GM12878 (cell line): ENCODE measurements around the gene QRFP. TPM values are rescaled to one million over a fixed set of nuclear protein-coding genes. Genes with fewer than 3 reads are reported as not detected.

Source experiments
- ATAC-seq: fragments of 200-7000 bp; cut with Tn5 transposase; 3 replicates; pipeline ENCODE4 v1.9.1; 2020; ENCODE audit warnings: mild to moderate bottlenecking, moderate library complexity
- BruUV-seq: library from RNA; stranded (reverse); fragments of 400-500 nt; replicated peaks from 2 replicates; lab custom pipeline; 2021; lab: Mats Ljungman, UMichigan
- CTCF ChIA-PET: fragments of 300-600 bp; sonication (Branson Sonifier 250); formaldehyde crosslinking; extraction: SDS; loops from one replicate; lab custom pipeline; 2021; ENCODE audit warnings: inconsistent platforms; lab: Yijun Ruan, JAX
- POLR2A ChIA-PET: fragments of 350-600 bp; formaldehyde crosslinking; extraction: SDS; loops from one replicate; lab custom pipeline; 2021; ENCODE audit warnings: inconsistent platforms; lab: Charles Lee
- RAD21 ChIA-PET: fragments of 300-600 bp; sonication (Branson Sonifier 250); formaldehyde crosslinking; loops from one replicate; lab custom pipeline; 2023; ENCODE audit warnings: antibody characterized with exemption; ENCODE audit not compliant: unreplicated experiment; lab: Charles Lee
- SMC1A ChIA-PET: fragments of 300-600 bp; sonication (Branson Sonifier 250); formaldehyde crosslinking; loops from one replicate; lab custom pipeline; 2023; ENCODE audit not compliant: unreplicated experiment, uncharacterized antibody; lab: Charles Lee
- DNase-seq: peaks from one replicate; pipeline ENCODE4 v3.0.0-alpha.2; 2011; ENCODE audit warnings: low read depth, low spot score
- FAIRE-seq: peaks from 3 replicates; lab custom pipeline; 2011; peaks lifted over from hg19 to GRCh38; lab: Jason Lieb, UNC
- H2AFZ ChIP-seq: 2 replicates; pipeline ENCODE4 v1.6.0; 2011; ENCODE audit warnings: low read depth, low read length, control low read depth; ENCODE audit not compliant: control insufficient read depth
- H3K27ac ChIP-seq: 2 replicates; pipeline ENCODE4 v1.5.1; 2011; ENCODE audit warnings: control low read depth; ENCODE audit not compliant: control insufficient read depth, insufficient read depth
- H3K27me3 ChIP-seq, 2 experiments: replicated peaks in 1 of 2; 2 replicates each; pipeline versions ENCODE4 v1.6.0 to v1.6.1; 2011; ENCODE audit warnings: low read length in 1 of 2; ENCODE audit not compliant: control insufficient read depth in 2 of 2, insufficient read depth in 2 of 2
- H3K36me3 ChIP-seq, 2 experiments: 2 replicates each; pipeline ENCODE4 v1.5.1; 2011; ENCODE audit warnings: low read length in 1 of 2; ENCODE audit not compliant: control insufficient read depth in 2 of 2, insufficient read depth in 2 of 2
- H3K4me1 ChIP-seq: 2 replicates; pipeline ENCODE4 v1.6.1; 2011; ENCODE audit warnings: mild to moderate bottlenecking, low read length, moderate library complexity, mixed read lengths; ENCODE audit not compliant: control insufficient read depth, insufficient read depth
- H3K4me2 ChIP-seq: 2 replicates; pipeline ENCODE4 v1.6.0; 2011; ENCODE audit warnings: control low read depth; ENCODE audit not compliant: control insufficient read depth, insufficient read depth
- H3K4me3 ChIP-seq: fragments of 200-600 bp; sonication (generic); 2 replicates; pipeline ENCODE4 v1.5.1; 2016
- H3K79me2 ChIP-seq: 2 replicates; pipeline ENCODE4 v1.6.0; 2011; ENCODE audit warnings: low read length; ENCODE audit not compliant: control insufficient read depth, insufficient read depth
- H3K9ac ChIP-seq: 2 replicates; pipeline ENCODE4 v1.8.0; 2011; ENCODE audit warnings: low read length, control low read depth, mixed read lengths; ENCODE audit not compliant: control insufficient read depth, insufficient read depth
- H3K9me3 ChIP-seq: replicated peaks from 3 replicates; pipeline ENCODE4 v1.5.1; 2011; ENCODE audit warnings: mild to moderate bottlenecking, low read length; ENCODE audit not compliant: control insufficient read depth, insufficient read depth
- H4K20me1 ChIP-seq: 2 replicates; pipeline ENCODE4 v1.6.0; 2011; ENCODE audit not compliant: control insufficient read depth, insufficient read depth
- NFYB ChIP-seq: IDR thresholded peaks from 2 replicates; pipeline ENCODE4 v1.6.1; 2011; ENCODE audit warnings: low read depth, mild to moderate bottlenecking, low read length, improper control_type of control experiment, moderate library complexity; ENCODE audit not compliant: insufficient read depth
- TARDBP ChIP-seq: IDR thresholded peaks from 2 replicates; pipeline ENCODE4 v1.6.1; 2016; ENCODE audit warnings: borderline replicate concordance
- TCF7 ChIP-seq: IDR thresholded peaks from 2 replicates; pipeline ENCODE4 v1.6.1; 2014; ENCODE audit warnings: antibody characterized with exemption, borderline replicate concordance
- WGBS: methylation state at CpG from one replicate; pipeline ENCODE4 v1.1.6; 2016; ENCODE audit warnings: low lambda C conversion rate; ENCODE audit not compliant: insufficient replicate concordance, insufficient coverage; ENCODE audit errors: missing lambda C conversion rate; 5-methylcytosine and 5-hydroxymethylcytosine counted together
- in situ Hi-C: fragments of 300-500 bp; cut with MboI; formaldehyde crosslinking; loops from 9 replicates; pipeline ENCODE4 v1.14.3; 2018; ENCODE audit warnings: mixed read lengths
- intact Hi-C: fragments of 100-400 bp; cut with micrococcal nuclease; formaldehyde crosslinking; loops from one replicate; pipeline ENCODE4 v1.14.2; 2022; ENCODE audit not compliant: unreplicated experiment
- polyA plus RNA-seq, 11 experiments: library from polyadenylated mRNA; depleted of rRNA in 4 of 11; unstranded in 6 of 11; stranded (reverse) in 5 of 11; fragments of >200 nt; fragmentation: Nextera tagmentation in 4 of 11; fragmentation: Illumina TruSeq in 1 of 11; extraction: Ambion mirVana in 4 of 11; extraction: Trizol in 1 of 11; gene quantifications; 1 replicate in 1 of 11; 2 replicates in 10 of 11; pipeline versions ENCODE4 v1.2.1 to v1.2.3, GENCODE V29; 2011 to 2016; ENCODE audit warnings: inconsistent platforms in 2 of 11, missing spikeins in 2 of 11, low read depth in 1 of 11
- total RNA-seq, 4 experiments: library from RNA; depleted of rRNA in 3 of 4; stranded (reverse); fragments of >200 nt in 3 of 4; fragmentation: Illumina TruSeq in 1 of 4; extraction: Trizol in 1 of 4; gene quantifications; 2 replicates each; pipeline versions ENCODE4 v1.2.1 to v1.2.3, GENCODE V29; 2013 to 2021
- TF ChIP-seq, protein P1 (sequence below): fragments of 450-650 bp; IDR thresholded peaks from 2 replicates; pipeline ENCODE4 v1.6.1; 2014; ENCODE audit warnings: mild to moderate bottlenecking
- TF ChIP-seq, protein P2 (sequence below): IDR thresholded peaks from 2 replicates; pipeline ENCODE4 v1.6.1; 2011; ENCODE audit warnings: borderline replicate concordance, low read depth, mild to moderate bottlenecking, moderate library complexity, low read length; ENCODE audit not compliant: insufficient read depth, poor library complexity, severe bottlenecking

Gene QRFP
- total and polyA plus RNA-seq, 10 of the 15 experiments (the other 5 are each of a cell fraction or from before 2014, with no cell fraction given) = not detected

DNA sequence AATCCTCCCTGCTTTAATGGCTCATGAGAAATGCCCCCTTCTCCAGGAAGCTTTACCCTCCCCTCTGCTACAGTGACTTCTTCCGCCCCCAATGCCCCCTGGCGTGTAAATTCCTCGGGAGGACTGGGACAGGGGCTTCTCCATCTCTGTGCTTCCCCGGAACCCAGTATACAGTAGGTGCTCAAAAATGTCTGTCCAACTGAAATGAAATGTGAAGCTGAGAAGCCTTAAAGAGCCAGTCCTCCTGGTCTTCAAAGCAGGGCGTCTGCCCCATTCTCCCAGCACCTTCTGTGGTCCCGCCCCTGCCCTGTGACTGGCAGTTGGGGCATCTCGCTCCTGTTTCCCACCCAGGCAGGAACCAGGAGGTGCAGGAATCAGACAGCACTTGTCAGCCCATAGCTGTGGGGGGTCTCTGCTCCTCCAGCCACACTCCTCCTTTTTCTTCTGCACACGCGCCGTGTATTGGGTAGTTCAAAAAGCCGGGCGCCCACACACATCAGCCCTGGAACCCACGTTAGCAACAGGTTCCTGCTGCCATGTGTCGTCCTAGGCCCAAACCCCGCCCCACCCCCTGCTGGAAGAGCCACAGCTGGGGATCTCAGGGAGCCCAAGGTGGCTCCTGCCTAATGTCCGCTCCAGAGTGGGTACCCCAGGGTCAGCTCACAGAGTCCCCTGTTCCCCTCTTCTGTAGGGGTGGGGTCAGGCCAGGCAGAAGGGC, 26.4 kb upstream of the QRFP start:
- H3K27ac ChIP-seq = no peak overlapping the region
- 40% methylated on average over 16 of the region's 16 CpGs for WGBS
- peaks cover 18% of the 10 kb centered on the region for H3K4me1 ChIP-seq
- RAD21 ChIA-PET = no interaction called here
- in situ Hi-C loops (no loop called here), intact Hi-C loops (no loop called here)
- POLR2A ChIA-PET = interaction anchor here (0.5 kb wide), 1 partner anchor 497 kb away, joined by 6 read pairs; no protein-coding TSS in a partner anchor
- H4K20me1 ChIP-seq = no peaks in the 10 kb centered on the region
- TF ChIP-seq TARDBP (no peak), TCF7 (no peak), NFYB (no peak)
- TF ChIP-seq, protein P1, sequence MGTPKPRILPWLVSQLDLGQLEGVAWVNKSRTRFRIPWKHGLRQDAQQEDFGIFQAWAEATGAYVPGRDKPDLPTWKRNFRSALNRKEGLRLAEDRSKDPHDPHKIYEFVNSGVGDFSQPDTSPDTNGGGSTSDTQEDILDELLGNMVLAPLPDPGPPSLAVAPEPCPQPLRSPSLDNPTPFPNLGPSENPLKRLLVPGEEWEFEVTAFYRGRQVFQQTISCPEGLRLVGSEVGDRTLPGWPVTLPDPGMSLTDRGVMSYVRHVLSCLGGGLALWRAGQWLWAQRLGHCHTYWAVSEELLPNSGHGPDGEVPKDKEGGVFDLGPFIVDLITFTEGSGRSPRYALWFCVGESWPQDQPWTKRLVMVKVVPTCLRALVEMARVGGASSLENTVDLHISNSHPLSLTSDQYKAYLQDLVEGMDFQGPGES = no peak
- TF ChIP-seq, protein P2, sequence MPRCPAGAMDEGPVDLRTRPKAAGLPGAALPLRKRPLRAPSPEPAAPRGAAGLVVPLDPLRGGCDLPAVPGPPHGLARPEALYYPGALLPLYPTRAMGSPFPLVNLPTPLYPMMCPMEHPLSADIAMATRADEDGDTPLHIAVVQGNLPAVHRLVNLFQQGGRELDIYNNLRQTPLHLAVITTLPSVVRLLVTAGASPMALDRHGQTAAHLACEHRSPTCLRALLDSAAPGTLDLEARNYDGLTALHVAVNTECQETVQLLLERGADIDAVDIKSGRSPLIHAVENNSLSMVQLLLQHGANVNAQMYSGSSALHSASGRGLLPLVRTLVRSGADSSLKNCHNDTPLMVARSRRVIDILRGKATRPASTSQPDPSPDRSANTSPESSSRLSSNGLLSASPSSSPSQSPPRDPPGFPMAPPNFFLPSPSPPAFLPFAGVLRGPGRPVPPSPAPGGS = no peak
- H3K9me3 ChIP-seq = no peaks in the 10 kb centered on the region
- no peaks in the 10 kb centered on the region; a peak in 1 of 4 replicates for H3K27me3 ChIP-seq
- DNase-seq (no peak), FAIRE-seq (no peak), ATAC-seq (no peak)
- BruUV-seq = no TSS peak
- CTCF ChIA-PET = interaction anchor here (1.1 kb wide), 1 partner anchor 53 kb away, joined by 5 read pairs; no protein-coding TSS in a partner anchor
- H3K4me2 ChIP-seq = no peak overlapping the region
- SMC1A ChIA-PET = no interaction called here
- H3K4me3 ChIP-seq = no peak overlapping the region
- no peaks in the 10 kb centered on the region for H3K36me3 ChIP-seq
- H3K79me2 ChIP-seq = no peaks in the 10 kb centered on the region
- no peak overlapping the region for H2AFZ ChIP-seq
- no peak overlapping the region for H3K9ac ChIP-seq
